ENCODE measurements around the gene NLGN1.

Gene NLGN1

GRCh38 chr3:174062923-174063322 lies 665.4 kb downstream of the NLGN1 start:
- Mint-ChIP-seq H3K36me3 (ENCODE audit: low read depth) (peaks cover 7% of the 10 kb centered on the region), H3K27ac (no peak overlapping the region), H3K27me3 (ENCODE audit: low read depth) (no peaks in the 10 kb centered on the region), H3K4me3 (no peak overlapping the region), H3K4me1 (no peaks in the 10 kb centered on the region), H3K9me3 (peaks cover 17% of the 10 kb centered on the region)
- no peak for TF ChIP-seq CTCF (IDR thresholded peaks at IDR 0.05; ENCODE audit: unreplicated experiment in 3 of 3)

GRCh38 chr3:174068035-174068434 lies 670.5 kb downstream of the NLGN1 start:
- peaks cover 6% of the 10 kb centered on the region for H3K9me3 Mint-ChIP-seq
- no peaks in the 10 kb centered on the region for H3K27me3 Mint-ChIP-seq (ENCODE audit: low read depth)
- no peak overlapping the region for H3K27ac Mint-ChIP-seq
- H3K4me1 Mint-ChIP-seq: no peaks in the 10 kb centered on the region
- peaks cover 4% of the 10 kb centered on the region for H3K36me3 Mint-ChIP-seq (ENCODE audit: low read depth)
- TF ChIP-seq CTCF (IDR thresholded peaks at IDR 0.05; ENCODE audit: unreplicated experiment in 3 of 3): no peak
- H3K4me3 Mint-ChIP-seq: no peak overlapping the region

- H3K9me3 Mint-ChIP-seq: no peaks in the 10 kb centered on the region
- TF ChIP-seq CTCF (IDR thresholded peaks at IDR 0.05; ENCODE audit: unreplicated experiment in 3 of 3): no peak
- H3K4me3 Mint-ChIP-seq: no peak overlapping the region
- H3K4me1 Mint-ChIP-seq: no peaks in the 10 kb centered on the region
- no peaks in the 10 kb centered on the region for H3K36me3 Mint-ChIP-seq (ENCODE audit: low read depth)
- H3K27me3 Mint-ChIP-seq (ENCODE audit: low read depth): no peaks in the 10 kb centered on the region
- H3K27ac Mint-ChIP-seq: no peak overlapping the region
Observed at GRCh38 chr3:174072675-174073074, 675.1 kb downstream of the NLGN1 start.

- Mint-ChIP-seq H3K36me3 (ENCODE audit: low read depth) (no peaks in the 10 kb centered on the region), H3K9me3 (no peaks in the 10 kb centered on the region), H3K4me3 (no peak overlapping the region), H3K27me3 (ENCODE audit: low read depth) (no peaks in the 10 kb centered on the region), H3K27ac (no peak overlapping the region), H3K4me1 (no peaks in the 10 kb centered on the region)
- no peak for TF ChIP-seq CTCF (IDR thresholded peaks at IDR 0.05; ENCODE audit: unreplicated experiment in 3 of 3)
Observed at GRCh38 chr3:174083706-174084105, 686.2 kb downstream of the NLGN1 start.

- TF ChIP-seq CTCF (IDR thresholded peaks at IDR 0.05; ENCODE audit: unreplicated experiment in 3 of 3): no peak
- no peaks in the 10 kb centered on the region for H3K9me3 Mint-ChIP-seq
- H3K4me1 Mint-ChIP-seq: peaks cover 19% of the 10 kb centered on the region
- H3K36me3 Mint-ChIP-seq (ENCODE audit: low read depth): no peaks in the 10 kb centered on the region
- peak overlapping the region in 1 of 3 experiments; percentile 71 for H3K27ac Mint-ChIP-seq
- no peak overlapping the region for H3K4me3 Mint-ChIP-seq
- H3K27me3 Mint-ChIP-seq (ENCODE audit: low read depth): no peaks in the 10 kb centered on the region
Observed at GRCh38 chr3:174089592-174089991, 692.0 kb downstream of the NLGN1 start.

GRCh38 chr3:174094669-174095068 lies 697.1 kb downstream of the NLGN1 start:
- TF ChIP-seq CTCF (IDR thresholded peaks at IDR 0.05; ENCODE audit: unreplicated experiment in 3 of 3): no peak
- no peaks in the 10 kb centered on the region for H3K27me3 Mint-ChIP-seq (ENCODE audit: low read depth)
- H3K9me3 Mint-ChIP-seq: no peaks in the 10 kb centered on the region
- H3K27ac Mint-ChIP-seq: no peak overlapping the region
- no peak overlapping the region for H3K4me3 Mint-ChIP-seq
- no peaks in the 10 kb centered on the region for H3K36me3 Mint-ChIP-seq (ENCODE audit: low read depth)
- H3K4me1 Mint-ChIP-seq: peaks cover 19% of the 10 kb centered on the region
